ENCODE data around the gene HDLBP.
A peak's percentile ranks its signal among the peaks of the same experiment; 100 is the strongest.
"Not testable (repeated sequence)": the region's sequence is repeated elsewhere in the genome, so short reads cannot be mapped to it uniquely, and the experiment has no call there.

HDLBP gene

DNA sequence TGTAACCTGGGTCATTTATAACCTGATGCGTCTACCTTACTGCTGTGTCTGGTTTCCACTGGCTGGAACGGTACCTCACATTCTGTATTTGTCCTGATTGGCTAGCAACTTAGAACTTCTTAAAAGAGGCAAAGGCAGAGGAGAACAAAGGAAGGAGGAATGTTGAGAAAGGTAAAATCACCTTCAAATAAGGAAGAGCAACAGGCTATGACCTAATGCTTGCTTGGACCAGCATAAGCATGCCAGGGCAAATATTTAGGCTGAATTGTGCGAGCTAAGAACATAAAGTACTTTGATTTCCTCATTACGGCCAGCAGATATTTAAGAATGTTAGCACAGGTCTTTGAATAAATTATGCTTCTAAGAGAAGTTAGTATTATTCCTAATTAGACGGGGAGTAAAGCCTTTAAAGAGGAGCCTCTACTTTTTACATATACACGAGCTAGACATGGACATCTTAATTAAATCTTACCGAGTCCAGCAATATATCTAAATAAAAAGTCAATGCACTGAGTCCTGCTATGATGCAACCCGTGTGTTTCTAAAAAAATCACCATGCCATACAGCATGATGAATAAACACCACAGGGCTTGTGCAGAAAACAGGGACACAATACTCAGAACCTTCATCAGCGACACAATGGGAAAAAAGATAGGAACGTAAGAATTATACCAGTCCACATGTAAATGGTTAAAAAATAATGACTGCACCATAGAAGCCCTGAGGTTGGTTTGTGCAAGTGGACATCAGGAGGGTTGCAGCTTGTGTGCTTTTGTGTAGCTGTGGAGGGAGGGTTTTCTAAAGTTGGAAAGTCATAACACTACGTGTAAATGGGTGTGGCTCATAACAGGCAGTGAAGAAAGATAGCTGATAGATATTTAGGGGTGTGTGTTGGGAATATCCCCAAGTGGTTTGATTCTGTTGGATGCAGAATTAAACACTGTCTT, 14.5 kb upstream of the HDLBP start:
- no peak for DNase-seq (ENCODE audit: low spot score)
- no peak overlapping the region for H3K27ac ChIP-seq
- TF ChIP-seq, protein P1, sequence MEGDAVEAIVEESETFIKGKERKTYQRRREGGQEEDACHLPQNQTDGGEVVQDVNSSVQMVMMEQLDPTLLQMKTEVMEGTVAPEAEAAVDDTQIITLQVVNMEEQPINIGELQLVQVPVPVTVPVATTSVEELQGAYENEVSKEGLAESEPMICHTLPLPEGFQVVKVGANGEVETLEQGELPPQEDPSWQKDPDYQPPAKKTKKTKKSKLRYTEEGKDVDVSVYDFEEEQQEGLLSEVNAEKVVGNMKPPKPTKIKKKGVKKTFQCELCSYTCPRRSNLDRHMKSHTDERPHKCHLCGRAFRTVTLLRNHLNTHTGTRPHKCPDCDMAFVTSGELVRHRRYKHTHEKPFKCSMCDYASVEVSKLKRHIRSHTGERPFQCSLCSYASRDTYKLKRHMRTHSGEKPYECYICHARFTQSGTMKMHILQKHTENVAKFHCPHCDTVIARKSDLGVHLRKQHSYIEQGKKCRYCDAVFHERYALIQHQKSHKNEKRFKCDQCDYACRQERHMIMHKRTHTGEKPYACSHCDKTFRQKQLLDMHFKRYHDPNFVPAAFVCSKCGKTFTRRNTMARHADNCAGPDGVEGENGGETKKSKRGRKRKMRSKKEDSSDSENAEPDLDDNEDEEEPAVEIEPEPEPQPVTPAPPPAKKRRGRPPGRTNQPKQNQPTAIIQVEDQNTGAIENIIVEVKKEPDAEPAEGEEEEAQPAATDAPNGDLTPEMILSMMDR (IDR thresholded peaks at IDR 0.05), result no peak

DNA sequence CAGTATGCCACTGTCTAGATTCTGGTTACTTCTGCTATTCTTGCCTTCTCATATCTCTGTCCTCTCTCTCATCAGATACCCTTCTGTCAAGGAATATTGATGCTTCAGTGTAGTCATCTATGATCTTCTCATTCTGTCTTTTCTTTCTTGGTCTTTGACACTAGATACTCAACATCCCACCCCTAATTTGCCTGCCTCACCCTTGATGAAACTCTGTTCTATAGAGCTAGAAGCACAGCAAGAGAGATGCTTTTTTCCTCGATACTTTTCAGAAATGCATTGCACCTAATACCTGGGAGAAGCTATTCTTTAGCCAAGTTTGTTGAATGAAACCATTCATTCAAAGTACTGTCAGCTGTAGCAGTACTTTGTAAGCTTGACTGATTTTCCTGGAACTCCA, 9.8 kb upstream of the HDLBP start:
- TF ChIP-seq, protein P1 (IDR thresholded peaks at IDR 0.05), result no peak
- DNase-seq (ENCODE audit: low spot score), result no peak

More for the DNA sequence above, 14.5 kb upstream of the HDLBP start:
- H3K4me3 ChIP-seq, result no peak overlapping the region

DNA sequence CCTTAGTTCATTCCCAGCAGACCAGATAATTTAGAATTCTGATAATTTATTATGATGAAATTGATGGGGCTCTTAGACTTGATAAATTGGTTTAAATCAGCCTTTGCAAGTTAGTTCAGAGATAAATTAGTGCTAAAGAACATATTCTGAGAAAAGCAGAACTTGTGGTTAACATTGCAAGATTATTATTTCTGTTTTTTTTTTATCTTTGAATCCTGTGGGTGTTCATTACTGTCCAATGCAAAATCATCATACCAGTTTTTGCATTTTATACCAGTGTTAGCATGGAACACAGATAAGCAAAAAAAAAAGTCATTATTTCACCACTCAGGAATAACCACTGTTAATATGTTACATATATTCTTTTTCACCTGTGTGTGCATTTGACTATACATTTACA, 9.3 kb upstream of the HDLBP start:
- H3K4me3 ChIP-seq, result no peak overlapping the region
- DNase-seq (ENCODE audit: low spot score), result no peak
- no peak overlapping the region for H3K27ac ChIP-seq
- TF ChIP-seq, protein P1 (IDR thresholded peaks at IDR 0.05), result no peak

More for the DNA sequence above, 9.8 kb upstream of the HDLBP start:
- Histone ChIP-seq H3K27ac (no peak overlapping the region), H3K4me3 (no peak overlapping the region)

DNA sequence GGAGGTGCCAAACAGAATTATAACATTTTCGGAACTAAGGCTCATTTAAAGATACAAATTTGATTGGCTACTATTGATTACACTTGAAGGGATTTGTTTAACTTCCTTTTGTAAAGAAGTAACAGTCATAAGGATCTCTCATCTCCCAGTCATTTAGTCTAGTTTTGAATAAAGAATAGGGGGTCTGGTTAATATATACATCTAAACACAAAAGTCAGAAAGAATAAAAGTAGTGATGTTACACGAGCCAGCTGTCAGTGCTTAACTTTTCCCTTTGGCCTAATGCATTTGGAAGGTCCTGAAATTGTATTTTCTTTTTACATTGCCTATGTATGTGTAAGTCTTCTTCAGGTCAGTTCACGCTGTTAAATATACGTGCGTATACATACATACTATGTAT, 8.3 kb upstream of the HDLBP start:
- DNase-seq (ENCODE audit: low spot score), result no peak
- no peak overlapping the region for H3K27ac ChIP-seq

DNA sequence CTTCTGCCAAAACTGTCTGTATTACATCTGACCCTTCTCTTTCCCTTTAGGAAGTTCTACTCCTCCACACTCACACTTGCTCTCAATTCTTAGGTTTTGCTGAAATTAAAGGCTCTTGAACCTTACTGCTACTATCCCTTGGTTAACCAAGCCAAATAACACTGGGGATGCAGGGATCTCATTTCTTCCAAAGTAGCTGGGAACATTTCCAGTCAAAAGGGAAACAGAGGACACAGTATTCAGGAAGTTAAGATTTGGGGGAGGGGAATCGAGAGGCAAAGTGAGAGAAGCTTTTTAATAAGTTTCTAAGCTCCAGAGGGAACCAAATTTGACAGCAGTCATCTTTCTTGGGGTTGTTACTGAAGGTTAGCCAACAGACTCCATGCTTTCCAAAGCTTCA, 6.4 kb upstream of the HDLBP start:
- TF ChIP-seq, protein P1 (IDR thresholded peaks at IDR 0.05), result no peak
- Histone ChIP-seq H3K4me3 (no peak overlapping the region), H3K27ac (no peak overlapping the region)
- DNase-seq (ENCODE audit: low spot score), result no peak

More for the DNA sequence above, 8.3 kb upstream of the HDLBP start:
- H3K4me3 ChIP-seq, result no peak overlapping the region
- TF ChIP-seq, protein P1 (IDR thresholded peaks at IDR 0.05), result no peak

DNA sequence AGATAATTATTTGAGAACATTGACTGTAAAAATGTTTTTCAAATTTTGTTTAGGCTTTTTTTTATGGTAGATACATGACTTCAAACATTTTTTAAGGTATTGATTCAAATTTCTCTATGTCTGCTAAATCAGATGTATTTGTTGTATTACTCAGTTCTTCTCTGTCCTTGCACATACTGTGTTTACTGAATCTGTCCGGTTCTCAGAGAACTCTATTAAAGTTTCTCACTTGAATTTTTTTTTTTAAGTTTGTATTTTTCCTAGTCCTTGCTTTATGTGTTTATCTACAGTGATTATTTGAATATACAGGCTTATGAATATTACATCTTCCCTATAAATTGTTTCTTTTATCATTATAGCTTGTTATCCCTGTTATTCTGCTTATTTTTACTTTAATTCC, 5.6 kb upstream of the HDLBP start:
- H3K27ac ChIP-seq, result no peak overlapping the region
- H3K4me3 ChIP-seq, result no peak overlapping the region
- DNase-seq (ENCODE audit: low spot score), result no peak
- TF ChIP-seq, protein P1 (IDR thresholded peaks at IDR 0.05), result no peak

DNA sequence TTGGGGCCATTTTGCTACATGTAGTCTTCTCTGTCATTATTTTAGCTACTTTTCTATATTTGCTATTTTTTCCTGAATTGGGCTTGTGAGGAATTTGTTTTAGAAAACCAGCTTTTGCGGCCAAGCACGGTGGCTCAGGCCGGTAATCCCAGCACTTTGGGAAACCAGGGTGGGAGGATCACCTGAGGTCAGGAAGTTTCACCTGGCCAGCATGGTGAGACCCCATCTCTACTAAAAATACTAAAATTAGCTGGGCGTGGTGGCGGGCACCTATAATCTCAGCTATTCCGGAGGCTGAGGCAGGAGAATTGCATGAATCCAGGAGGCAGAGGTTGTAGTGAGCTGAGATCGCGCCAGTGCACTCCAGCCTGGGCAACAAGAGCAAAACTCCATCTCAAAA, 4.9 kb upstream of the HDLBP start:
- peak overlapping the region; percentile 6 for H3K4me3 ChIP-seq
- no peak for DNase-seq (ENCODE audit: low spot score)
- TF ChIP-seq, protein P1 (IDR thresholded peaks at IDR 0.05), result no peak
- H3K27ac ChIP-seq, result no peak overlapping the region

DNA sequence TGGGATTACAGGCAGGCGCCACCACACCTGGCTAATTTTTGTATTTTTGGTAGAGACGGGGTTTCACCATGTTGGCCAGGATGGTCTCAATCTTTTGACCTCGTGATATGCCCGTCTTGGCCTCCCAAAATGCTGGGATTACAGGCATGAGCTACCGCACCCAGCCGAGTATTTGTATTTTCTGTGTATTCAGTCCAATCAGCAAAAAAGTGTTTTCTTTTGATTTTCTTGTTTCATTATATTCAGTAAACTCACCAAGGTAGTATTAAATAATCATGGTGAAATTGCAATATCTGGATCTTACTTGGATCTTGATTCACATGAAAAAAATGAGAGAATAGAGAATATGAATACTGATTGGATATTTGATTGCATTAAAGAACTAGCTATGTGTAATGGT, 3.4 kb upstream of the HDLBP start:
- H3K27ac ChIP-seq; DNase-seq (ENCODE audit: low spot score); H3K4me3 ChIP-seq: not testable (repeated sequence)

Data from coronary artery (tissue), 2 donors.